Metanephros (tissue), 1 donor: ENCODE measurements around the gene SLC39A5. TPM values are rescaled to one million over a fixed set of nuclear protein-coding genes. Genes with fewer than 3 reads are reported as not detected.

Source experiments
- total RNA-seq: library from RNA; depleted of rRNA; stranded (reverse); fragments of >200 nt; gene quantifications from one replicate; pipeline ENCODE4 v1.2.3, GENCODE V29; 2014

The SLC39A5 gene
- 34.9 TPM for total RNA-seq

DNA sequence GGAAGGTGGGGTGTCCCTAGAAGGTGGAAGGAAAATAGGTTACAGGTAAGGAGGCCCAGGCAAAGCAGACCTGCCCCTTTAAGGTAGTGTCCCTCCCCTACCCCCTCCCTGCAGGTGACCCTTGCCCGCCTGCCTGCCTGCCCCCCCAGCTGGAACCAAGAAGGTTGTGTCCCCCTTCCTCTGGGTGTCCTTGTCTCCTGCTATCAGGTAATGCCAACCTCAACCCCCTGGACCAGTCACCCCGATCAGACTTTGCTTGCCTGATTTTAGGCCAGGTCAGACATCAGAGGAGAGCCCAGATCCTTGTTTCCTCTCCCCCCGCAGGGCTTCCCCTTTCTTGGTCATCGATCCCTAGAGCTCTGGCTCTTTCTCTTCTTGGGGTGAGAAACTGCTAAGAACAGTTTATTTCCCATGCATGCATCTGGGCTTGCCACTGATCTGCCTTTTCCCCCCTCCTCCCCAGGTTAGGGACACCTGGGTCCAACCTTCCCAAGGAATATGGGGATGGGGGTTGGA lies at the start of gene SLC39A5:
Gene SLC39A5 (plus strand): TSS at position 136 of the 516 bp plus-strand sequence. CDS start 1,224 bp downstream, outside the sequence.

GRCh38 chr12:56189099-56189917 lies 40.5 kb upstream of the SLC39A5 start, which contains the start of gene SMARCC2:
Gene SMARCC2, minus strand, starts transcription at chr12:56189483. Its CDS starts 22 bp downstream, at chr12:56189461.

DNA sequence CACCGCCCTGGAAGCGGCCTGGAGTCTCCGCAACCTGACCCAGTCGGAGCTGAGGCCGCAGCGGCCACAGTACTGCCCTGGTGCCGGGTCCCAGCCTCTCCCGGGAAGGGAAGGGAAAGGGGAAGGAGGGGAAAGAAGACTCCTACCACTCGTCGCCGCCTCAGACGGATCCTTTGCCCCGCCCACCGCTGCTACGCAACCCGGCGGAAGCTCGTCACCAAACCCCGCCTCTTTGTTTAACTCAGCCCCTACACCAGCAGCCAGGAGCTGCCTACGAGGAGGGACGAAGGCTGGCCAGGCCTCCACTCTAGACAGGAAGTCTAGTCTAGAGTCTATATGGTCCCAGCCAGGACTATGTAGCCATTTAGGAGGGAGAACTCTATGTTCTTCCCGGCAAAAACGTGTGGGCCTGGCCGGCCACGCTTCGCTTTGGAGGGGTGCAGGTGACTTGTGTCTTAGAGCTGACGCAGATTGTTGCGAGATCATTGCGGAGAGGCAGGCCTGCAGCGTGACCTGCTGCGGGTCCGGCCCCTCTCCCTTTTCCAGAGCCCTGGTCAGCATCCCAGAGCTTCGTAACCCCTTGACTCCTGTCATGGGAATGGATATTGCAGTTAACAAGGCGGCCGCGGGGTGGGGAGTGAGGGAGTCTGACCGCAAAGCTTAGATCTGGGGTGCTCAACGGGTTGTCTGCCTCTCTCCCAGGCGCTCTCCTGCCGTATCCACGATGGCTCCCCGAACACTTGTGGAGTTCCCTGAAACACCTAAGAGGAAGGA lies 7.9 kb upstream of the SLC39A5 start, which contains the start of gene RNF41:
Gene RNF41 (minus strand): TSS at position 166 of the 774 bp plus-strand sequence. CDS start 7,875 bp downstream, outside the sequence.

DNA sequence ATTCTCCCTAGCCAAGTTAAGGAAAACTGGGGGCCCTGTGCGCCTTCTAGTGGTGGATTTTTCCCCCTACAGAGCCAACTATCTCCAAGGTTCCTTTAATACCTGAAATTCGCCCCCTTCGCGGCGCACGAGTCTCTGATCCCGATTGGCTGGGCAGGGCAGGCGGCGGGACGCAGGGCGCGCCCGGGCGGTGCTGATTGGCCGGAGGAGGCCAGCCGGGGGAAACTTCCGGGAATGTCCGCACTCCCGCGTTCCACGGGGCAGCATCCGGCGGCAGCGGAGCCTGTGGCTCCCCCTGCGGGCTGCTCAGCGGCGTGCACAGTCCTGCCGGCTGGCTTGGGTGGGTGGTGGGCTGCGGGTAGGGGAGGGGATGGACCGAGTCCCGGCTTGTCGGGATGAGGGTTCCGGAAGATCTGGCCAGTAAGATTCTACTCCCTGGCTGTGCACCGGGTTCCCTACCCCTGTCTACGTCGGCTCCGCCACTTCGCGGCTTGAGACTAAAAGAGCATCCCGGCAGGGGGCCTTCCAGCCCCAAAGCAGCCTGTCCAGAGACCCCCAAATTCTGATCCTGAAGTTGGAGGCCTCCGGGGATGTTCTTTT lies 5.6 kb upstream of the SLC39A5 start, which contains the start of gene NABP2:
Gene NABP2 (plus strand): TSS at position 241 of the 600 bp plus-strand sequence. CDS start 515 bp downstream, outside the sequence.

DNA sequence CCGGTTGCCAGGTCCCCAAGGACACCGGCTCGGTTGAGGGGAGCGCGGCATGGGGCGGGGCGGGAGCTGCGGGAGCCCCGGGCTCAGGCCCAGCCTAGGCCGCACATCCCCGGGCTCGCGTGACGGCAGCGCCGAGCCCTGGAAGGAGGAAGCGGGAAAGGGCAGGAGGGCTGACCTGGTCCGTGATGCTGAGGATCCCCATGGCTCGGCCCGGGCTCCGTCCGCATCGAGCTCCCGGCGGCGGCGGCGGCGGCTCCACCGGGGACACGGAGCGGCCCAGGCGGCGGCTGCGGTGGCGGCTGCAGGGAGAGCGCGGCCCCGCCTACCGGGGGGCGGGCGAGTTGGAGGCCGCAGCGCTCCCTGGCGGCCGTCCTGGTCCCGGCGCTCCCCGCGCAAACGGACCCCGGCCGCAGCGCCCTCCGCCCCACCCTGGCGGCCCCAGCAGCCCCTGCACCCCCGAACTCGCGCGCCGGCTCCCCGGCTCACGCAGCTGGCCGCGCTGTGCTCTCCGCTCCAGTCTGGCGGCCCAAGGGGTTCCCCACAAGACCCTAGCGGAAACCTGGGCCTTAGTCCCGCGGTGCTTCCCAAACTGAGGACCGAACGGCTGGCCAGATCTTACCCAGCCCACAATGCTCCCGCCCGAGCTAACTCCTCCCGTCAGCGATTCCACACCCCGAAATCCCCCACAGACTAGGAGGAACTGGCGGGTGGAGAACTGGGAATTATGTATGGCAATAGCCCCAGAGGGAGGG lies 28.4 kb downstream of the SLC39A5 start, which contains the start of gene ANKRD52:
Gene ANKRD52 (minus strand): TSS at position 317 of the 752 bp plus-strand sequence. CDS start 115 bp downstream, at position 202.

GRCh38 chr12:56266693-56267442 lies 37.0 kb downstream of the SLC39A5 start, which contains the start of gene COQ10A:
Gene COQ10A, plus strand, starts transcription at chr12:56266942. Its CDS starts 177 bp downstream, at chr12:56267119.

Other genes starting within 250 kb of the SLC39A5 start
- gene SUOX, start 232.8 kb upstream of the SLC39A5 start, total RNA-seq = 30.5 TPM
- gene IKZF4, start 209.0 kb upstream of the SLC39A5 start, total RNA-seq = 6.0 TPM
- 280 TPM for gene RPS26, start 188.1 kb upstream of the SLC39A5 start, total RNA-seq
- 123 TPM for gene ERBB3, start 149.9 kb upstream of the SLC39A5 start, total RNA-seq
- 78.5 TPM for gene PA2G4, start 125.5 kb upstream of the SLC39A5 start, total RNA-seq
- gene RPL41, start 113.4 kb upstream of the SLC39A5 start, total RNA-seq = 1,889 TPM
- gene ZC3H10, start 111.8 kb upstream of the SLC39A5 start, total RNA-seq = 4.9 TPM
- gene ESYT1, start 101.8 kb upstream of the SLC39A5 start, total RNA-seq = 105 TPM
- 79.0 TPM for gene MYL6B, start 77.5 kb upstream of the SLC39A5 start, total RNA-seq
- gene MYL6, start 71.7 kb upstream of the SLC39A5 start, total RNA-seq = 1,413 TPM
- gene SMARCC2, start 40.6 kb upstream of the SLC39A5 start, total RNA-seq = 119 TPM
- 40.6 TPM for gene RNF41, start 8.1 kb upstream of the SLC39A5 start, total RNA-seq
- 22.0 TPM for gene NABP2, start 5.7 kb upstream of the SLC39A5 start, total RNA-seq
- gene ANKRD52, start 28.3 kb downstream of the SLC39A5 start, total RNA-seq = 25.7 TPM
- gene COQ10A, start 36.9 kb downstream of the SLC39A5 start, total RNA-seq = 15.4 TPM
- gene CS, start 70.3 kb downstream of the SLC39A5 start, total RNA-seq = 150 TPM
- 56.6 TPM for gene CNPY2, start 85.9 kb downstream of the SLC39A5 start, total RNA-seq
- gene PAN2, start 103.9 kb downstream of the SLC39A5 start, total RNA-seq = 73.3 TPM
- not detected for gene IL23A, start 108.8 kb downstream of the SLC39A5 start, total RNA-seq
- gene STAT2, start 130.1 kb downstream of the SLC39A5 start, total RNA-seq = 133 TPM
- gene APOF, start 132.8 kb downstream of the SLC39A5 start, total RNA-seq = not detected
- gene TIMELESS, start 219.4 kb downstream of the SLC39A5 start, total RNA-seq = 15.1 TPM
- gene MIP, start 224.6 kb downstream of the SLC39A5 start, total RNA-seq = not detected
- 2.2 TPM for gene SPRYD4, start 238.5 kb downstream of the SLC39A5 start, total RNA-seq